GM18520 (cell line): Measurements from ENCODE around the gene GDPD5.

Experiments used
- ATAC-seq: cut with Tn5 transposase; IDR thresholded peaks from one replicate; pipeline ENCODE4 v1.9.1; 2021; ENCODE audit not compliant: unreplicated experiment

GDPD5 gene

GRCh38 chr11:75536786-75537641 is 11.3 kb upstream of the GDPD5 start:
- peak; percentile 92 for ATAC-seq

- no peak for ATAC-seq
These were observed 9.3 kb upstream of the GDPD5 start for GRCh38 chr11:75535071-75535470.

GRCh38 chr11:75534259-75535069 is 8.7 kb upstream of the GDPD5 start:
- no peak for ATAC-seq

GRCh38 chr11:75533896-75534258 is 8.1 kb upstream of the GDPD5 start:
- no peak for ATAC-seq

GRCh38 chr11:75532200-75533048 is 6.7 kb upstream of the GDPD5 start:
- no peak for ATAC-seq

- no peak for ATAC-seq
These were observed 5.6 kb upstream of the GDPD5 start for GRCh38 chr11:75531325-75531724.

GRCh38 chr11:75530577-75530976 is 4.8 kb upstream of the GDPD5 start:
- no peak for ATAC-seq

GRCh38 chr11:75527938-75528735 is 2.4 kb upstream of the GDPD5 start:
- ATAC-seq = no peak

- ATAC-seq = no peak
These were observed 1.4 kb upstream of the GDPD5 start for GRCh38 chr11:75527130-75527529.

GRCh38 chr11:75526192-75526541 is 426 bp upstream of the GDPD5 start:
- ATAC-seq = no peak

GRCh38 chr11:75524665-75525432 is 892 bp downstream of the GDPD5 start:
- ATAC-seq = no peak

- ATAC-seq = no peak
These were observed 1.7 kb downstream of the GDPD5 start for GRCh38 chr11:75523811-75524664.

- ATAC-seq = no peak
These were observed 2.6 kb downstream of the GDPD5 start for GRCh38 chr11:75523189-75523588.

GRCh38 chr11:75522286-75523044 is 3.3 kb downstream of the GDPD5 start:
- no peak for ATAC-seq

GRCh38 chr11:75520688-75521087 is 5.1 kb downstream of the GDPD5 start:
- no peak for ATAC-seq

- ATAC-seq = no peak
These were observed 6.7 kb downstream of the GDPD5 start for GRCh38 chr11:75518771-75519653.

- ATAC-seq = no peak
These were observed 7.6 kb downstream of the GDPD5 start for GRCh38 chr11:75518204-75518549.
